Spleen (tissue), 11 donors: ENCODE data around the gene CLIP1. TPM values are rescaled to one million over a fixed set of nuclear protein-coding genes. Genes with fewer than 3 reads are reported as not detected.
A peak's percentile ranks its signal among the peaks of the same experiment; 100 is the strongest.

ENCODE experiments used
- DNase-seq: peaks from one replicate; pipeline ENCODE4 v3.0.0-alpha.2; 2020
- H3K27ac ChIP-seq, 8 donors: fragments of 200-600 bp; sonication (generic) in 7 of 8; 1 replicate in 4 of 8; 2 replicates in 4 of 8; pipeline versions ENCODE4 v1.5.0 to v1.8.0; 2016 to 2021; ENCODE audit warnings: inconsistent platforms in 4 of 8, mild to moderate bottlenecking in 4 of 8, moderate library complexity in 1 of 8
- H3K27me3 ChIP-seq, 7 donors: fragments of 200-600 bp; sonication (generic) in 6 of 7; replicated peaks in 1 of 7; 1 replicate in 4 of 7; 2 replicates in 3 of 7; pipeline versions ENCODE4 v1.5.0 to v1.8.0; 2016 to 2021; ENCODE audit warnings: inconsistent platforms in 3 of 7, mild to moderate bottlenecking in 1 of 7
- H3K36me3 ChIP-seq, 6 donors: fragments of 200-600 bp; sonication (generic) in 5 of 6; 1 replicate in 4 of 6; 2 replicates in 2 of 6; pipeline versions ENCODE4 v1.5.0 to v1.8.0; 2016 to 2021; ENCODE audit warnings: inconsistent platforms in 2 of 6
- H3K4me1 ChIP-seq, 6 donors: fragments of 200-600 bp; sonication (generic) in 5 of 6; 1 replicate in 3 of 6; 2 replicates in 3 of 6; pipeline versions ENCODE4 v1.5.0 to v1.8.0; 2016 to 2021; ENCODE audit warnings: inconsistent platforms in 3 of 6
- H3K4me3 ChIP-seq, 8 donors: fragments of 200-600 bp; sonication (generic) in 7 of 8; 1 replicate in 4 of 8; 2 replicates in 4 of 8; pipeline versions ENCODE4 v1.5.0 to v1.8.0; 2016 to 2021; ENCODE audit warnings: inconsistent platforms in 4 of 8, mild to moderate bottlenecking in 4 of 8, moderate library complexity in 2 of 8
- H3K9me3 ChIP-seq, 8 donors: fragments of 200-600 bp; sonication (generic) in 7 of 8; 1 replicate in 4 of 8; 2 replicates in 4 of 8; pipeline versions ENCODE4 v1.5.0 to v1.8.0; 2016 to 2021; ENCODE audit warnings: inconsistent platforms in 4 of 8
- POLR2A ChIP-seq, 3 donors: fragments of 450-650 bp; IDR thresholded peaks; one replicate each; pipeline ENCODE4 v1.5.1; 2017; ENCODE audit warnings: antibody characterized with exemption in 3 of 3, mild to moderate bottlenecking in 1 of 3
- POLR2AphosphoS5 ChIP-seq, 3 donors: sonication (generic); formaldehyde crosslinking; IDR thresholded peaks; one replicate each; pipeline ENCODE4 v1.5.1; 2017; ENCODE audit warnings: antibody characterized with exemption in 3 of 3
- WGBS, 5 donors: extraction: QIAGEN DNeasy Blood & Tissue Kit in 3 of 5; methylation state at CpG; one replicate each; pipeline versions ENCODE4 v1.1.5 to v1.1.7; 2013 to 2018; 5-methylcytosine and 5-hydroxymethylcytosine counted together
- intact Hi-C: fragments of 100-400 bp; cut with DNase I; formaldehyde crosslinking; loops from one replicate; pipeline ENCODE4 v1.15.0; 2023; ENCODE audit warnings: low total_unique reads
- polyA plus RNA-seq, 3 donors: library from polyadenylated mRNA; stranded (reverse); fragments of 200-250 nt; gene quantifications; one replicate each; pipeline ENCODE4 v1.2.1, GENCODE V29; 2013
- total RNA-seq, 7 donors: library from RNA; depleted of rRNA in 3 of 7; stranded (reverse); fragments of >200 nt in 3 of 7; fragmentation: NEBNext Ultra II Directional in 4 of 7; extraction: Animal tissue kit (Norgen Biotek cat#: 25700) in 4 of 7; gene quantifications; one replicate each; pipeline versions ENCODE4 v1.1.0 to v1.2.1, GENCODE V29; 2016 to 2021
- TF ChIP-seq, protein P1 (sequence below), 11 experiments: fragments of 200-600 bp in 7 of 11; fragments of 450-650 bp in 4 of 11; sonication (generic) in 4 of 11; IDR thresholded peaks in 8 of 11; conservative IDR thresholded peaks in 3 of 11; 1 replicate in 7 of 11; 2 replicates in 4 of 11; pipeline versions ENCODE4 v1.4.0 to v1.8.0; 2016 to 2021; ENCODE audit warnings: antibody characterized with exemption in 11 of 11, inconsistent platforms in 4 of 11, mild to moderate bottlenecking in 1 of 11
- donor health status: healthy with polysubstance abuse.
- donor health status: DM: no; HTN: no; CAD: no; lungs with moderate emphysema.
- donor health status: DM: no; HTN: no; CAD: no.
- donor health status: Bipolar disorder and iron deficiency.
- donor health status: healthy.
- donor health status: DM: no; HTN: no; CAD: no.
- donor health status: DM: yes; HTN: yes; CAD: no.

The CLIP1 gene
- total and polyA plus RNA-seq, 10 donors: 7.8 to 80.2 (median 57.2) TPM

DNA sequence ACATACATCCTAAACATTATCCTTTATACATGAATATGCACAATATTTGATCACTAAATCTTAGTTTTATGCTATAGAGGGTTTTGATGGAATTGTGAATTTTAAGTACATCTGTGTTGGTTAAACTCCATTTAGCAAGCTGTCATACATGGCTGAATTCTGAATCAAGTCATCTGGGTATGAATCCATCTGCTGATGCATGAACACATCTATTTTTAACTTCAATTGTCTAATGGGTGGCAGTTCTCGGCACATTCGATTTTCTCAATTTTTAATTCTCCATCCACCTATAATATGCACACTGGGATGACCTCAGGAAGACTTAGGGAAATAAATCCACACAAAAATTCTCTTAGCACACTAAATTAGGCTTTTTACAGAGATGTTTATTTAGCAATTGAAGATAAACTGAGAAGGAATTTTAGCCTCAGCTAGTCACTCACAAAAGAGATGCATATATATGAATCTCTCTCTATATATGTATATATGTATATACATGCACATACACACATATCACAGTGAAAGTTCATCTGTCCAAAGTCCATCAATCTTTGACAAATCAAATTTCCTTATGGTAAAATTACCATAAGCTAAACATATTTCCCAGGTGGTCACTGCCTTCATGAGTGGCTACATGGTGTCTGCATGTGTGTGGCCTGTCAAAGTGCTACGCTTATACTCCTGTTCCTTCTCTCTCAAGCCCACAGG lies 111.7 kb downstream of the CLIP1 start:
- no peaks in the 10 kb centered on the region for H3K27me3 ChIP-seq
- 70 to 90% (median 83%) methylated on average over 3 of the region's 3 CpGs for WGBS, 5 donors
- no peak overlapping the region for H3K27ac ChIP-seq
- no peak for DNase-seq
- H3K4me3 ChIP-seq: no peak overlapping the region
- peaks cover 0 to 3% (median 0%) of the 10 kb centered on the region in 6 donors for H3K4me1 ChIP-seq
- H3K36me3 ChIP-seq: peaks cover 3 to 100% (median 32%) of the 10 kb centered on the region in 6 donors
- no peaks in the 10 kb centered on the region for H3K9me3 ChIP-seq
- TF ChIP-seq POLR2A (IDR thresholded peaks at IDR 0.05) (no peak), POLR2AphosphoS5 (IDR thresholded peaks at IDR 0.05) (no peak)
- TF ChIP-seq, protein P1, sequence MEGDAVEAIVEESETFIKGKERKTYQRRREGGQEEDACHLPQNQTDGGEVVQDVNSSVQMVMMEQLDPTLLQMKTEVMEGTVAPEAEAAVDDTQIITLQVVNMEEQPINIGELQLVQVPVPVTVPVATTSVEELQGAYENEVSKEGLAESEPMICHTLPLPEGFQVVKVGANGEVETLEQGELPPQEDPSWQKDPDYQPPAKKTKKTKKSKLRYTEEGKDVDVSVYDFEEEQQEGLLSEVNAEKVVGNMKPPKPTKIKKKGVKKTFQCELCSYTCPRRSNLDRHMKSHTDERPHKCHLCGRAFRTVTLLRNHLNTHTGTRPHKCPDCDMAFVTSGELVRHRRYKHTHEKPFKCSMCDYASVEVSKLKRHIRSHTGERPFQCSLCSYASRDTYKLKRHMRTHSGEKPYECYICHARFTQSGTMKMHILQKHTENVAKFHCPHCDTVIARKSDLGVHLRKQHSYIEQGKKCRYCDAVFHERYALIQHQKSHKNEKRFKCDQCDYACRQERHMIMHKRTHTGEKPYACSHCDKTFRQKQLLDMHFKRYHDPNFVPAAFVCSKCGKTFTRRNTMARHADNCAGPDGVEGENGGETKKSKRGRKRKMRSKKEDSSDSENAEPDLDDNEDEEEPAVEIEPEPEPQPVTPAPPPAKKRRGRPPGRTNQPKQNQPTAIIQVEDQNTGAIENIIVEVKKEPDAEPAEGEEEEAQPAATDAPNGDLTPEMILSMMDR (IDR thresholded peaks at IDR 0.05 in 8 of 11, conservative IDR thresholded peaks at IDR 0.05 in 3 of 11): no peak
- intact Hi-C loops: no loop called here

DNA sequence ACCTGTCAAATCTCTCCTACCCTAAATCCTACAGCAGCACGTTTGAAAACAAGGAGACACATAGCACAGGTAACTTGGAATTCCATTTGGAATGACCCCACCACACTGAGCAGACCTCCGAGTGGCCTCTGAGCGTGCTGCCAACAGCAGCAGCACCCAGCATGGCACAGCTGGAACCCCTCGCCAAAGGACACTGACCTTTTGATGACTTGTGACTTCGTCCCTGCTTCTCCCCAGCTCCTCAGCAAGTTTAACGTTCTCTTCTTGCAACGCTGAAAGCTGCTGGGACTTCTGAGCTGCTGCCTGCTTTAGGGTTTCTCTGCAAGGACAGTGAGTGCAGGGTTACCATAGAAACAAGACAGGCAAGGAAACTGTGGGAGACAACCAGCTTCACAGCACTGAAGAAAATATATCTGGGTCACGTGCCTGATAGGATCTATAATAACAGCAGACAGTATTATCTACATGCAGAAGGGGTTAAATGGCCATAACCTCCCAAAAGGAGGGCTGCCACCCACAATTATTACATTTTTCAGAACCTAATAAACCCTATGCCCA lies 112.8 kb downstream of the CLIP1 start:
- H3K36me3 ChIP-seq: peaks cover 3 to 99% (median 30%) of the 10 kb centered on the region in 6 donors
- H3K27ac ChIP-seq: no peak overlapping the region
- H3K4me3 ChIP-seq: no peak overlapping the region

GRCh38 chr12:122308811-122309210 lies 113.7 kb downstream of the CLIP1 start:
- TF ChIP-seq, protein P1 (IDR thresholded peaks at IDR 0.05 in 8 of 11, conservative IDR thresholded peaks at IDR 0.05 in 3 of 11): no peak
- TF ChIP-seq POLR2A (IDR thresholded peaks at IDR 0.05) (no peak), POLR2AphosphoS5 (IDR thresholded peaks at IDR 0.05) (no peak)
- no peaks in the 10 kb centered on the region for H3K27me3 ChIP-seq
- DNase-seq: no peak
- peaks cover 3 to 99% (median 30%) of the 10 kb centered on the region in 6 donors for H3K36me3 ChIP-seq
- H3K9me3 ChIP-seq: no peaks in the 10 kb centered on the region
- no peak overlapping the region for H3K27ac ChIP-seq
- H3K4me3 ChIP-seq: no peak overlapping the region
- WGBS, 5 donors: 93 to 95% (median 95%) methylated on average over 1 of the region's 1 CpG
- peaks cover 0 to 3% (median 0%) of the 10 kb centered on the region in 6 donors for H3K4me1 ChIP-seq
- intact Hi-C loops: no loop called here

More for the DNA sequence above, 112.8 kb downstream of the CLIP1 start:
- Histone ChIP-seq H3K9me3 (no peaks in the 10 kb centered on the region), H3K4me1 (peaks cover 0 to 3% (median 0%) of the 10 kb centered on the region in 6 donors), H3K27me3 (no peaks in the 10 kb centered on the region)
- no peak for DNase-seq
- WGBS, 5 donors: 81 to 91% (median 89%) methylated on average over 8 of the region's 8 CpGs
- TF ChIP-seq, protein P1 (IDR thresholded peaks at IDR 0.05 in 8 of 11, conservative IDR thresholded peaks at IDR 0.05 in 3 of 11): no peak
- intact Hi-C loops: no loop called here

DNA sequence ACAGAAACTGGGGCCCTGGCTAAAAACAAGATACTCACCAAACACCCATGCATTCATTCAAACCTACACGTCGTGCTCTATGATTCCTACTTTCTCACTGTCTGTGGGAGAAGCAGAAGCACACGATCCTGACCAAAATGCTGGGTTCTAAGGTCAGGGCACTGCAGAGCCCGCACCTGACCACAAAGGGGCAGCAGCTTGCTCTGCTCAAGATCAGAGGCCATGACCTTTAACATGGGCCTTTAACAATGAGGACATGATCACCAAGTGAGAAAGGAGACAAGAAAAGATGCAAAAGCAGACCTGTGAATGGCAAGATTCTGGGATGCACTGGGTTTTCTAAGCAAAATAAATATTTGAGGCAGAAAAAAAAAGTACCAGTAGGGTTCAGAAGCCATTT lies 116.1 kb downstream of the CLIP1 start:
- TF ChIP-seq POLR2AphosphoS5 (IDR thresholded peaks at IDR 0.05) (no peak), POLR2A (IDR thresholded peaks at IDR 0.05) (no peak)
- TF ChIP-seq, protein P1 (IDR thresholded peaks at IDR 0.05 in 8 of 11, conservative IDR thresholded peaks at IDR 0.05 in 3 of 11): peak in 1 of 11 experiments; percentile 8
- Histone ChIP-seq H3K36me3 (peaks cover 3 to 99% (median 34%) of the 10 kb centered on the region in 6 donors), H3K27ac (no peak overlapping the region), H3K4me1 (no peaks in the 10 kb centered on the region), H3K4me3 (no peak overlapping the region), H3K9me3 (no peaks in the 10 kb centered on the region), H3K27me3 (no peaks in the 10 kb centered on the region)
- WGBS, 5 donors: 83 to 88% (median 85%) methylated on average over 4 of the region's 4 CpGs
- intact Hi-C loops: no loop called here
- no peak for DNase-seq
